Astrocyte (in vitro differentiated cells and primary cell): ENCODE results near the gene PTRHD1. TPM values are rescaled to one million over a fixed set of nuclear protein-coding genes. Genes with fewer than 3 reads are reported as not detected.

Experiments used
- DNase-seq: peaks from one replicate; pipeline ENCODE4 v3.0.0-alpha.2; 2010; ENCODE audit warnings: low read depth
- FAIRE-seq: peaks from 2 replicates; lab custom pipeline; 2011; peaks lifted over from hg19 to GRCh38; lab: Jason Lieb, UNC
- H2AFZ ChIP-seq: 2 replicates; pipeline ENCODE4 v1.6.0; 2012; ENCODE audit warnings: low read depth, low read length, inconsistent platforms
- H3K27ac ChIP-seq: 2 replicates; pipeline ENCODE4 v1.5.1; 2011; ENCODE audit warnings: low read depth, low read length, inconsistent platforms
- H3K27me3 ChIP-seq: 2 replicates; pipeline ENCODE4 v1.6.0; 2011; ENCODE audit warnings: low read length, inconsistent platforms; ENCODE audit not compliant: insufficient read depth
- H3K36me3 ChIP-seq: 2 replicates; pipeline ENCODE4 v1.5.1; 2011; ENCODE audit warnings: low read length, inconsistent platforms; ENCODE audit not compliant: insufficient read depth
- H3K4me1 ChIP-seq: 2 replicates; pipeline ENCODE4 v1.5.1; 2011; ENCODE audit warnings: low read length, inconsistent platforms; ENCODE audit not compliant: insufficient read depth
- H3K4me2 ChIP-seq: 2 replicates; pipeline ENCODE4 v1.6.0; 2012; ENCODE audit warnings: low read length, inconsistent platforms
- H3K4me3 ChIP-seq: 2 replicates; pipeline ENCODE4 v1.5.1; 2011; ENCODE audit warnings: low read depth, mild to moderate bottlenecking, low read length, inconsistent platforms; ENCODE audit not compliant: insufficient read depth
- H3K79me2 ChIP-seq: 2 replicates; pipeline ENCODE4 v1.6.0; 2012; ENCODE audit warnings: mild to moderate bottlenecking, low read length, inconsistent platforms; ENCODE audit not compliant: insufficient read depth
- H3K9ac ChIP-seq: 2 replicates; pipeline ENCODE4 v1.6.0; 2012; ENCODE audit warnings: mild to moderate bottlenecking, low read length, inconsistent platforms
- H3K9me3 ChIP-seq: 2 replicates; pipeline ENCODE4 v1.5.1; 2012; ENCODE audit warnings: low read depth, mild to moderate bottlenecking, low read length, inconsistent platforms; ENCODE audit not compliant: insufficient read depth
- H4K20me1 ChIP-seq: 2 replicates; pipeline ENCODE4 v1.6.0; 2012; ENCODE audit warnings: low read length, inconsistent platforms; ENCODE audit not compliant: insufficient read depth
- H3K27ac Mint-ChIP-seq: one replicate; pipeline ENCODE4 v1.8.0; 2021; ENCODE audit warnings: mild to moderate bottlenecking, mixed read lengths; ENCODE audit not compliant: unreplicated experiment
- H3K27me3 Mint-ChIP-seq: one replicate; pipeline ENCODE4 v1.8.0; 2021; ENCODE audit warnings: low read depth, mixed read lengths; ENCODE audit not compliant: unreplicated experiment
- H3K36me3 Mint-ChIP-seq: one replicate; pipeline ENCODE4 v1.8.0; 2021; ENCODE audit warnings: low read depth, mixed read lengths; ENCODE audit not compliant: unreplicated experiment
- H3K4me1 Mint-ChIP-seq: one replicate; pipeline ENCODE4 v1.8.0; 2021; ENCODE audit warnings: low read depth, mixed read lengths; ENCODE audit not compliant: unreplicated experiment
- H3K4me3 Mint-ChIP-seq: one replicate; pipeline ENCODE4 v1.8.0; 2021; ENCODE audit warnings: mild to moderate bottlenecking, moderate library complexity, mixed read lengths; ENCODE audit not compliant: unreplicated experiment
- H3K9me3 Mint-ChIP-seq: one replicate; pipeline ENCODE4 v1.8.0; 2021; ENCODE audit warnings: mild to moderate bottlenecking, mixed read lengths; ENCODE audit not compliant: unreplicated experiment
- CTCF ChIP-seq: IDR thresholded peaks from 2 replicates; pipeline ENCODE4 v1.5.1; 2011; ENCODE audit warnings: low read depth, mild to moderate bottlenecking, inconsistent platforms, low read length, moderate library complexity; ENCODE audit not compliant: insufficient read depth
- EZH2 ChIP-seq: IDR thresholded peaks from 2 replicates; pipeline ENCODE4 v1.6.1; 2012; ENCODE audit warnings: mild to moderate bottlenecking, low read length, inconsistent platforms; ENCODE audit not compliant: insufficient read depth
- total RNA-seq: library from RNA; stranded (reverse); gene quantifications from 2 replicates; pipeline ENCODE4 v1.2.1, GENCODE V29; 2021

PTRHD1 gene
- total RNA-seq, 1 donor from 2014 or later = 28.7 TPM

GRCh38 chr2:24779116-24779515, 14.1 kb downstream of the PTRHD1 start:
- Histone ChIP-seq H4K20me1 (no peaks in the 10 kb centered on the region), H3K79me2 (no peaks in the 10 kb centered on the region), H3K27me3 (no peaks in the 10 kb centered on the region), H2AFZ (no peak overlapping the region), H3K36me3 (no peaks in the 10 kb centered on the region), H3K27ac (no peak overlapping the region), H3K4me2 (no peak overlapping the region), H3K4me1 (no peaks in the 10 kb centered on the region), H3K9ac (no peak overlapping the region), H3K9me3 (no peaks in the 10 kb centered on the region), H3K4me3 (no peak overlapping the region)
- Mint-ChIP-seq H3K9me3 (no peaks in the 10 kb centered on the region), H3K27ac (no peak overlapping the region), H3K36me3 (no peaks in the 10 kb centered on the region), H3K27me3 (no peaks in the 10 kb centered on the region), H3K4me3 (no peak overlapping the region), H3K4me1 (peaks cover 7% of the 10 kb centered on the region)
- DNase-seq (no peak), FAIRE-seq (no peak)
- no peak for TF ChIP-seq CTCF

- no peaks in the 10 kb centered on the region for H3K27me3 ChIP-seq
- H3K4me1 Mint-ChIP-seq = peaks cover 14% of the 10 kb centered on the region
- H3K27ac ChIP-seq = no peak overlapping the region
- peaks cover 3% of the 10 kb centered on the region for H3K9me3 Mint-ChIP-seq
- no peak overlapping the region for H3K4me3 ChIP-seq
- H3K27ac Mint-ChIP-seq = no peak overlapping the region
- H3K36me3 ChIP-seq = no peaks in the 10 kb centered on the region
- H3K4me3 Mint-ChIP-seq = no peak overlapping the region
- no peaks in the 10 kb centered on the region for H3K4me1 ChIP-seq
- TF ChIP-seq EZH2 (no peak), CTCF (no peak)
- H3K27me3 Mint-ChIP-seq = no peaks in the 10 kb centered on the region
- H2AFZ ChIP-seq = no peak overlapping the region
- DNase-seq = no peak
- H4K20me1 ChIP-seq = no peaks in the 10 kb centered on the region
- FAIRE-seq = no peak
- no peaks in the 10 kb centered on the region for H3K79me2 ChIP-seq
- no peaks in the 10 kb centered on the region for H3K9me3 ChIP-seq
- H3K36me3 Mint-ChIP-seq = peaks cover 7% of the 10 kb centered on the region
- no peak overlapping the region for H3K9ac ChIP-seq
- H3K4me2 ChIP-seq = no peak overlapping the region
Measured at GRCh38 chr2:24774373-24774772, 18.8 kb downstream of the PTRHD1 start.

- Histone ChIP-seq H3K4me1 (no peaks in the 10 kb centered on the region), H3K4me2 (no peak overlapping the region), H3K79me2 (no peaks in the 10 kb centered on the region), H3K9me3 (no peaks in the 10 kb centered on the region), H3K9ac (no peak overlapping the region), H3K27ac (no peak overlapping the region), H3K4me3 (no peak overlapping the region), H2AFZ (no peak overlapping the region), H4K20me1 (no peaks in the 10 kb centered on the region), H3K27me3 (no peaks in the 10 kb centered on the region), H3K36me3 (no peaks in the 10 kb centered on the region)
- DNase-seq = no peak
- H3K36me3 Mint-ChIP-seq = peaks cover 11% of the 10 kb centered on the region
- no peak overlapping the region for H3K27ac Mint-ChIP-seq
- peaks cover 3% of the 10 kb centered on the region for H3K9me3 Mint-ChIP-seq
- FAIRE-seq = no peak
- no peak for TF ChIP-seq EZH2
- no peak for TF ChIP-seq CTCF
- peaks cover 15% of the 10 kb centered on the region for H3K4me1 Mint-ChIP-seq
- H3K27me3 Mint-ChIP-seq = no peaks in the 10 kb centered on the region
- H3K4me3 Mint-ChIP-seq = no peak overlapping the region
Measured at GRCh38 chr2:24771764-24772586, 21.2 kb downstream of the PTRHD1 start.
